Right lobe of liver (tissue), 4 donors: Measurements from ENCODE around the gene TOM1L2.

Source experiments
- POLR2A ChIP-seq: fragments of 450-650 bp; IDR thresholded peaks from one replicate; pipeline ENCODE4 v1.6.1; 2017; ENCODE audit warnings: antibody characterized with exemption, mild to moderate bottlenecking
- TF ChIP-seq, protein P1 (sequence below), 4 donors: fragments of 200-600 bp in 3 of 4; fragments of 450-650 bp in 1 of 4; IDR thresholded peaks; one replicate each; pipeline versions ENCODE4 v1.5.1 to v1.8.0; 2016 to 2022; ENCODE audit warnings: antibody characterized with exemption in 4 of 4, mild to moderate bottlenecking in 2 of 4
- donor health status: DM: no; HTN: no; CAD: no.
- donor health status: DM: no; HTN: no; CAD: no.
- donor health status: DM: no; HTN: yes; CAD: no.

DNA sequence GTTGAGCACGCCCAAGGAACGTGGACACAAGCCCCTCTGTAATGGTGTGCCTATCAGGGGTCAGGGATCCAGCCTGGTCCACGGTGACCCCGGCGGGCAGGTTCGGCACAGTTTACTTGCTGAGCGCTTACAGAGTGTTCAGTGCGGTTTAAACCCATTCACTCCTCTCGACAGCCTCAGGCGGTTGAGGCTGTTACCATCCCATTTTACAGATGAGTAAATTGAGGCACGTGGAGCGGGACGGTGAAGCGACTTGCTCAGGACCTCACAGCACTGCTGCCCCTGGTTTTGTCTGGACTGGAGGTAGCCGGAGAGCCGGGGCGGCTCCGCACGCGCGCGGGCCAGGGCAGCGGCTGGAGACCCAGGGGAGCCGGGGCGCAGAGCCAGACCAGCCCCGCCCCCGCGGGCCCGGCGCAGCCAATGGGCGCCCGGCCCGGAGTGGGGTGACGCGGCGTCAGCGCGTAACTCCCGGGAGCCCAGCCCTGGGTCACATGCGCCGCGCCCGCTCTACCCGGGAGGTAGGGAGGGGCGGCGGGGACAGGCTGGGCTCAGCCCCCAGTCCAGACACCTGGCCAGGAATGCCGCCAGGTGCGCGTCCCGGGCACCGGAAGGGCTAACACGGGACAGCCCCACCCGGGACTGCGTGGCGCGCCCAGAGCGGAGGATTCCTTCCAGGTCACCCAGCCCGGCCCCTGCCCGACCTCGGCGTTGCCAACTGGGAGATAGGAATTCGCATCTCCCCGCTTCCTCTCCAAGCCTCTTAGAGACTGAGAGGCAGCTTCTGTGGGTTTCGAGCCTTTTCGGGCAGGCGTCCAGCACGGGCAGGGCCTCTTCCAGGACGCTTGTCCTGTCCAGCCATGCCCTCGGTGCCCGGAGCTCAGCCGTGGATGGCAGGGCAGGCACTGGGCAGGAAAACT lies 132.2 kb downstream of the TOM1L2 start:
- TF ChIP-seq POLR2A, result peak; percentile 97
- TF ChIP-seq, protein P1, sequence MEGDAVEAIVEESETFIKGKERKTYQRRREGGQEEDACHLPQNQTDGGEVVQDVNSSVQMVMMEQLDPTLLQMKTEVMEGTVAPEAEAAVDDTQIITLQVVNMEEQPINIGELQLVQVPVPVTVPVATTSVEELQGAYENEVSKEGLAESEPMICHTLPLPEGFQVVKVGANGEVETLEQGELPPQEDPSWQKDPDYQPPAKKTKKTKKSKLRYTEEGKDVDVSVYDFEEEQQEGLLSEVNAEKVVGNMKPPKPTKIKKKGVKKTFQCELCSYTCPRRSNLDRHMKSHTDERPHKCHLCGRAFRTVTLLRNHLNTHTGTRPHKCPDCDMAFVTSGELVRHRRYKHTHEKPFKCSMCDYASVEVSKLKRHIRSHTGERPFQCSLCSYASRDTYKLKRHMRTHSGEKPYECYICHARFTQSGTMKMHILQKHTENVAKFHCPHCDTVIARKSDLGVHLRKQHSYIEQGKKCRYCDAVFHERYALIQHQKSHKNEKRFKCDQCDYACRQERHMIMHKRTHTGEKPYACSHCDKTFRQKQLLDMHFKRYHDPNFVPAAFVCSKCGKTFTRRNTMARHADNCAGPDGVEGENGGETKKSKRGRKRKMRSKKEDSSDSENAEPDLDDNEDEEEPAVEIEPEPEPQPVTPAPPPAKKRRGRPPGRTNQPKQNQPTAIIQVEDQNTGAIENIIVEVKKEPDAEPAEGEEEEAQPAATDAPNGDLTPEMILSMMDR (IDR thresholded peaks at IDR 0.05), result no peak
